NCI-H774 (cell line): ENCODE data around the gene PCCA.
A peak's percentile ranks its signal among the peaks of the same experiment; 100 is the strongest.

Source experiments
- DNase-seq: peaks from one replicate; lab custom pipeline; 2025; lab: John Stamatoyannopoulos, UW

Gene PCCA

DNA sequence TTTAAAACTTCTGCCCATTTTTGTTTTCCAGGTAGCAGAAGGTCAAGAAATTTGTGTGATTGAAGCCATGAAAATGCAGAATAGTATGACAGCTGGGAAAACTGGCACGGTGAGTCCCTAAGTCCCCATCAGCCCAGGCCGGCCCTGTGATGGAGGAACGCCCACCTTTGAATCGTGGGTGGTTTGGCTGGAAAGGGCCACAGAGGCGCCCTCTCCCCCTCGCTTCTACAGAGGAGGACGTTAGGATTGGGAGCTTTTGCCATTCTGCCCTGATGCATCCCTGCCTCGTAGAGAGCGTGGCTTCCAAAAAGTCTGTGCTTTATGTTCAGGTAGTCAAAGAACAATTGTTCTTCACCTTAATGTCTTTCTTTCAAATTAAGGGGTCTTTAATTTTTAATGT lies 438.8 kb downstream of the PCCA start:
- DNase-seq = no peak

DNA sequence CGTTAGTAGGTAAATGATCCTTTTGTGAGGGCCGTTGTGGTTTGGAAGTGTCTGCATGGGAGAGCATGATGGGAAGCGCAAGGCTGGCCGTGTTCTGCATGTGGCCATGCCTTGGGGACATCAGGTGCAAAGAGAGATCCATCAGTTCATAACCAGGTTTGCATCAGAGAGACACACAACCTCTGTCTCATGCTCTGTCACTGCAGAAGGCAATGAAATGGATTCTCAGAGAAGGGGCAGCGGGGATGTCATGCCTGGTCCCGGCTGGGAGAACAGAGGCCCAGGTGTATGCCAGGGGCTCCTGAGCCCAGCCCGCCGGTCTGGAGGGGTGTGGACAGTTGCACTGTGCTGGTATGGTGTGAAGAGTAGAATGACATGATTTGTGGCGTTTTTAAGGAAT lies 439.5 kb downstream of the PCCA start:
- no peak for DNase-seq

DNA sequence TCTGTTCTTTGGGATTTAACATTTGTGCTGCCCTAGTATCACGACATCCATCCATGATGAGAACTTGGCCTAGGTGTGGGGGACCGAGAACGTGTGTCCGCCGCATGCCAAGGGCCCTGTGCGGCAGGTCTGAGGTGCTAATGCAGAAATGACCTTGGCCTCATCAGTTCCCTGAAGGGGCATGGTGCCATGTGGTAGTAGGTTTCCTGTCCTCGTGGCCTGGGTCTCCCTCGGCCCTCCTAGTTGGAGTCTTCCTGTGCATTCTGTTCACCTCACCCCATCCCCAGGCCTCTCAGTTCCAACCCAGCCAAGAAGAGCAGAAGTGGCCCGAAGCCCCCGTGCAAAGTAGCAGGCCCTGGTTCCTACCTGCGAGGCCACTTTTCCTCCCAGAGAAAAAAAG lies 439.9 kb downstream of the PCCA start:
- DNase-seq = no peak

DNA sequence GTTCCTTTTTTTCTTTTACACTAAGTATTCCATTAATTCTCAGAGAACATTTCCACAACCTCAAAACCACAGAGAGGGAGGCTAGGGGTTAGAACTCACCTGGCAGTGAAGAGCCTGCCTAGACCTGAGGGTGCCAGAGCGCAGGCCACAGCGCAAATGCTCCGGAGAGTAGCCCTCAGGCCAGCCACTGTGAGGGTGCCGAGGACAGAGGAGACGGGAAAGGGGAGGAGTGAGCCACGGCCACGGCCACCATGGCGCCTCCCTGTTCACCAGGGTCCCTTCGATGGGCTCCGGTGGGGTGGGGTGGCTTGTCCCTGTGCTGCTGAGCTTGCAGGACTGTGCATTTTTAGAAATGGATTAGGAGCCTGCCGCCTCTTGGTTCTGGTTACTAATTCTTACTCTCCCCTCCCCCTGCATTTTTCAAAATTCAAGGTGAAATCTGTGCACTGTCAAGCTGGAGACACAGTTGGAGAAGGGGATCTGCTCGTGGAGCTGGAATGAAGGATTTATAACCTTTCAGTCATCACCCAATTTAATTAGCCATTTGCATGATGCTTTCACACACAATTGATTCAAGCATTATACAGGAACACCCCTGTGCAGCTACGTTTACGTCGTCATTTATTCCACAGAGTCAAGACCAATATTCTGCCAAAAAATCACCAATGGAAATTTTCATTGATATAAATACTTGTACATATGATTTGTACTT lies 440.9 kb downstream of the PCCA start:
- no peak for DNase-seq

DNA sequence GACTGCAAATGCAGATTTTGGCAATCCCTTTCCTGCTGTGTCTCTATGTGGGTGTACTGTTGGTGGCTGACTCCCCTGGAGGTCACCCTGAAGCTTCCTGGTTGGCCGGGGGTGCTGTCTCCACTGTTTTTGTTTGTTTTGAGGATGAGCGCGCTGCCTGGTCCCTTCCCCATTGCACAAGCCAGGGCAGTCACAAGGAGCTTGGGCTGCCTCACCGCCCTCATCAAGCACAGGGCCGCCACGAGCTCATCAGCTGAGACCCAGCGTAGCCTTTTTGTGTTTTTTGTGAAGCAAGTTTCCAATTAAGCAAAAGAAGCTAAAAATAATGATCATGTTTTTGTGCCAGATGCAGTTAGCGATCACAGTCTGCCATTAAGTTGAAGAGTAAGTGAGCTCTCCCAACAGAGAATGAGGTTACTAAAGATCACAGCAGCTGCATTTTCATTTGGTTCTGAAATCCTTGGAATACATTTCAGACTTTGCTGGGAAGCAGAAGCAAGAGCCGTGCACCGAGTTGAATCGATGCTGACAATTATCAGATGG lies 441.8 kb downstream of the PCCA start:
- DNase-seq = no peak

DNA sequence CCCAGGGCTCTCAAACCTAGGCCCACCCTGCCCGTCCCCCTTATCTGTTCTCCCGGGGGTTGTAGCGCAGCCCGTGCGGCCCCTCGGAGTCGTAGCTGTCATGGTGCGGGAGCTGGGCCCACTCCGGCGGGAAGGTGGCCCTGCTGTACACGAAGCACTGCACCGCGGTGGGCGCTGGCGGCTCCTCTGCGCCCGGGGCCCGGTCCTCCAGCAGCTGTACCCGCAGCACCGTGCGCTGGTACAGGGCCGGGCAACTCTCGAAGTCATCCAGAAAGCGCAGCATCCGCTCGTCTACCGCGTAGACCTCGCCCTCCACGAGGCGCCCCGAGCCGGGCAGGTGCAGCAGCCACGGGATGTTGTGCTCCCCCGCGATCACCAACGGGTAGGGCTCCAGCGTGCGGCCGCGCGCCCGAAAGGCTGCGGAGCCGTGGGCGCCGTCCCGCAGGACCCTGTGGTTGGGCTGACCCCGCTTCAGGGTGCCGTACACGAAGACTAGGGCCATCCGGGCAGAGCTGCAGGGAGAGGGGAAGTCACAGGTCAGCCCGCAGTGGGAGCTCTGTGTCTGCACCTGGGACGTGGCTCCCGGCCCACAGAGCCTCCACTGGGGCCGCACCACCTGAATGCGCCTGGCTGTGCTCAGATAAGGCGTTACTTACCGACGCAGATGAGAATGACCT lies 443.3 kb downstream of the PCCA start:
- no peak for DNase-seq

DNA sequence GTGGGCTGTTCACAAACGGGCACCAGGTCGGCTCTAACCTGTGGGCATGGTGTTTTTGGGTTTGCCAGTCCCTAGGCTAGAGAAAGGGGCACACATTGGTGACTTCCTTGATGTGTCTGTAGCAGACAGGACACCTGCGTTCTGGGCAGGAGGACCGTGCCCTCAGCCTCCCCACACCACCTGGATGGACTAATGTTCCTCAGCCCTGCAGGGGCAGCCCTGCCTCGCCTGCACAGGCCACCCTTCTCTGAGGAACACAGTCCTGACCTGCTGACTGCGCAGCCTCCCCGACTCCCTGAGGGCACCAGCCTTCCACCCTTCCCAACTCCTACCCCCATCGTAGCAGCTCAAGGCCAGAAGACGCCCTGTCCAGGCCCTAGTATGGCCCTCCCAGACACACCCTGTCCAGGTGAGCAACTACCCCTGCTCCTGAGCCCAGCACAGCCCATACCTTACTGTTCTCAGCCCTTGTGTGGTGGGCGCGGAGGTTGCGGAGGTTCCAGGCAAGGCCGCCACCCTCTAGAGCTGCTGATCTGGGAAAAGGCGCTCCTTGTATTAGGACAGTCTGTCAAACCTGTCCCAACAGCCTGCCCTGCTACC lies 444.0 kb downstream of the PCCA start:
- DNase-seq = no peak

DNA sequence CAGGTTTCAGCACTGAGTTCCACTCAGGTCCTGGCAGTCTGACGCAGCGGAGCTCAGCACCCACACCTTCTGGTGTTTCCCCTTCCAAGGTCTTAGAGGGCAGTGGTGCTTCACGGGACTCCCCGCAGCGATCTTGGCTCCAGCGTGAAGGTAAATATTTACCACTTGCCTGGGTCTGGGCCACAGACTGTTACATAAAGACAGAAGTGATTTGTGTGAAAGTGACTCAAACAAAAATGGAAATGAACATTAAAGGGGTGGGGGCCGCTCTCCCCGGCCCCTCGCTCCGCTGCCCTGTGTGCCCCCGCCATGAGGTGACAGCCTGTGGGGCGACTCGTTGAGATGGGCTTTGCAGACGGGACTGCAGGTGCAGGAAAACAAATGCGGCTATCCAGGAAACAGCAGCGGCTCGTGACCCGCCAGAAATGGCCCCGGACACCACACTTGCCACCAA lies 444.7 kb downstream of the PCCA start:
- peak; percentile 70 for DNase-seq

DNA sequence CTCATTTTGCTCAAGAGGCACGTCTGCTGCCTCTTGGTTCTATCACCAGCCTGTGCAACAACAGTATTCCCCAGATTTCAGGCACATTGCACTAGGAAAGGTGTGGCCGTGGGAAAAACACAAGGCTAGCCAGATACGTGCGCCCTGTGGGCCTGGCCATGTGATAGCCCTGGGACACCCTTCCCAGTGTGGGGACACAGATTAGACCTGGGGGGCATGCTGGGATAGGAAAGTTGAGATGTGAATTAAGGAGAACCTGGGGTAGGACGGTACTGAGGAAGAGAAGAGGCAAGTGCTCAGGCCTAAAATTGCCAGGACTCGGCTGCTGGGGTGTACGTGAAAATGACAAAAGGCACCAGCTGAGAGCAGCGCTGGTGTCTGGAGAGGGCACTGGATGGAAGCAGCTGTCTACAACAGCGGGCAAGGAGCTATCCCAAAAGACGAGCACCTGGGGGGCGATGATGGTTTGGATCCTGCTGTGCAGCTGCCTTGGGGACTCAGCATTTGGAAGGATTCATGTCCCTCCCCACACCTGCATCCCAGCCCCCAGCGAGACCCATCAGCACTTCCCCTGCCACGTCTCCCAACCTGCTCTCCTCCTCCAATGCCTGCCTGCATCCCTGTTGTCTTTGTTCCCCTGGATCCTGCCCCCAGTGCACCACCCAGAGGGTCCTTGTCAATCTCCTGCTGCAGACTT lies 445.4 kb downstream of the PCCA start:
- no peak for DNase-seq

DNA sequence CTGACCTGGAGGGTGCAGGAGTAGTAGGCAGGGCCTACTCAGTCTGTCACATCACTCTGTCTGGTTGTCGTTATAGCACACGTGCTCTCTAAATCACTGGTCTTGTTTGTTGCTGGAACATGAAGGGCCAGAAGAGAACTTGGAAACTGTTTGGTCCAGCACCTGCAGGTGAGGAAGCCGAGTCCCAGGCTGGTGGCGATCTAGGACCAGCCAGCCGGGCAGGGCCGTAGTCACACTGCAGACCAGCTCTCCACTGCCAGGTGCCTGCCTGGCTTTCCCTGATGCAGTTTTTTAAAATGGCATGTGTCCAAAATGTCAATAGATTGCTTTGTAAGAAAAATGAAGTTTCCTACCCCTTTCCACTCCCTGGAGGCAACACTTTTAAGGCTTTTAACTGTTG lies 446.0 kb downstream of the PCCA start:
- DNase-seq = no peak

DNA sequence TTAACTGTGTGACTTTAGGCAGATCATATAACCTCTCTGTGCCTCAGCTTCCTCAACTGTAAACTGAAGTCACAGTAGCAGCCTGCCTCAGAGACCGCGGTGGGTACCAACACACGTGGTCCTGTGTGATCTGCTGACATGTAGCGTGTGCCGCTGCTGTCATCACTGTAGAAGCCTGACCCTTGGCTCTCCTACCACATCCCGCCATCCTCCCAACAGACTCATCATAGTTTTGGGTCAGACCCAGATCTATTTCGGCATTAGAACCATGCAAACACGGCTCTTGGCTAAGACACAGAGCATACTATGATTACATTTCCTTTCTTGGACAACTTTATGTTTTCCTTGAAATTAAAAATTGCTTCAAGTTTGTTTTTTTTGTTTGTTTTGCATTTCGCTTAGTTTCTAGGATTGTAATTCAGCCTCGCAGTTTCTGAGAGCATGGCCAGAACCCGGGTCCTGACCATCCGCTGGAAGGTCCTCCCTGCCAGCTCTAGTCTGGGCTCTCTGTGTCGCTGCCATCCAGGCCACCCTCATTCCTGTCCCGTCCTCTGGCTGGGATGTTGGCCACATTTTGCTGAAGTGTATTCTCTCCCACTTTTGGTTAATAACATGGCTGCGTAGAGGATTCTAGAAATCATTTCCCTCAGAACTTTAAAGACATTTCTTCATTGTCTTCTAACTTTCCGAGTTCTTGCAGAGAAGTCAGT lies 446.7 kb downstream of the PCCA start:
- no peak for DNase-seq

DNA sequence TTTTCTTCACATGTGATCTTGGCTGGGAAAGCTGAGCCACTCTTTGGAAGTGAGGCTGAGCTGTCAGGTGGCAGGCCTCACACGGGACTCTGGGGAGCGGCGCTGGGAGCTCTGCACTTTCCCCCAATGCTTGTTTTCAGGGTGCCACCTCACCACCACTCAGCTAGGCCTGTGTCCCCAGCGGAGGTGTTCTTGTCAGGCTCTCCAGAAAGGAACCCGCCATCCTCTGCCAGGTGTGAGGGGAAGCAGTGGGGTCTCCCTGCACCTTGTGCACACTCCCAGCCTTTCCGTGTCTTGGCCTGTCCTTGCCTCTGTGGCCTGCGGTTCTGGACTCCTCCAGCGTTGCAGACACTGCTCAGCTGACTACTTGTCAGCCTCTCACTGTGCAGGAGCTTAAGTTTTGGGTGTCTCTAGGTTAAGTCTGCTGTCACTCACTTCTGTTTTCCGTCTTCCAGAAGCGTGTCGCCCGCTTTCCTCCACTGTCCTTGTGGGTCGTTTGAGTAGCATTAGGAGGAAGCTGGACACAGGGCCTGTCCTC lies 447.8 kb downstream of the PCCA start:
- no peak for DNase-seq

DNA sequence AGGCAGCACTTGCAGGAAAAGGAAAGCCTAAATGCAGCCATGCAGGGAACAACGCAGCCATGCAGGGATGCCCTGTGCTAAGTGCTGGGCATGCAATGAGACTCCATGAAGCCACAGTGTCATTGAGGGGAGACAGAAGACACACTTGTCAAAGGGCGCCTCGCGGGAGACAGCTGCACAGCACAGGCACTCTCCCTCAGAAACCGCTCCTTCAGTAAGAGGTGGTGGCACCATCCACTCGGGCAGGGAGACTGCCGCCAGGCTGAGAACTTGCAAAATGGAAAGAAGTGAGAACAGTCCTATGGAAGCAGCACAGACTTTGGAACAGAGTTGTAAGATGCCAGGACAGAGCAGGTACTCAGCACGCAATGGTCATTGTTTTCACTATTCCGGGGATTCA lies 448.6 kb downstream of the PCCA start:
- DNase-seq = no peak

DNA sequence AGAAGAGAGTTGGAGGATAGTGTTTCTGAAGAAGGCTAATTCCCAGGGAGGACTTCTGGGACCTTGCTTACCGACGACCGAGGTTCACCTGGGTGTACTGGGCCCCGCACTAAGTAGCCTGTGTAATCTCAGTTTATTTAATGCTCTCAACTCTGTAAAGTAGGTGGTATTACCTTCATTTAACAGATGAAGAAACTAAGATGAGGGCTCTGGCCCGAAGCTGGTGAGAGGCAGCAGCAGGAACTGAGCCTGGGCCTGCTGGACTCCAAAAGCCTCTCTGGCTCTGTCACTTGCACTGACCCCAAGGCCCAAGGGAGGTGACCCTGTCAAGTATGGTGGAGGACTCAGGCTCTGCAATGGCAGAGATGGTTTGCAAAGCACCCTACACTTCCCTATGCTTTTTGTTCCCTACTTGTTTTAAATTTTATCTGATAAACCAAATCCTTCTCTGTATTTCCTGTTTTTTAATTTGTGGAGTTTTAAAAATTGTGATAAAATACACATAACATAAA lies 449.1 kb downstream of the PCCA start:
- no peak for DNase-seq

DNA sequence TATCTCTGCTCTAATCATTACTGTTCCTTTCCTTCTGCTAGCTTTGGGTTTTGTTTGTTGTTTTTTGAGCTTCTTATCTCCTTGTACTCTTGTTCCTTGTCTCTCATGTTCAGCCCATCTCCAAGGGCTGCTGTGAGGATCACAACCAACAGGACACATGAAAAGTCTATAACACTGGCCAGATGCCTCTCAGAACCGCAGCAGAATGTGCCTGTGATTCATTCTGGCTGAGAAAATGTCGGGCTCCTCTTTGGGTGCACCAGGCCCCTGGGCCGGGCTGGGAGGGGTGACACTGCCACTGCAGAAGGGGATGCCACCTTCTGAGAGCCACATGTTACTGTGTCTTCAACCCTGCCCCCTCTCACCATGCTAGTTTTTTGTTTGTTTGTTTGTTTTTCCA lies 451.7 kb downstream of the PCCA start:
- DNase-seq = no peak

DNA sequence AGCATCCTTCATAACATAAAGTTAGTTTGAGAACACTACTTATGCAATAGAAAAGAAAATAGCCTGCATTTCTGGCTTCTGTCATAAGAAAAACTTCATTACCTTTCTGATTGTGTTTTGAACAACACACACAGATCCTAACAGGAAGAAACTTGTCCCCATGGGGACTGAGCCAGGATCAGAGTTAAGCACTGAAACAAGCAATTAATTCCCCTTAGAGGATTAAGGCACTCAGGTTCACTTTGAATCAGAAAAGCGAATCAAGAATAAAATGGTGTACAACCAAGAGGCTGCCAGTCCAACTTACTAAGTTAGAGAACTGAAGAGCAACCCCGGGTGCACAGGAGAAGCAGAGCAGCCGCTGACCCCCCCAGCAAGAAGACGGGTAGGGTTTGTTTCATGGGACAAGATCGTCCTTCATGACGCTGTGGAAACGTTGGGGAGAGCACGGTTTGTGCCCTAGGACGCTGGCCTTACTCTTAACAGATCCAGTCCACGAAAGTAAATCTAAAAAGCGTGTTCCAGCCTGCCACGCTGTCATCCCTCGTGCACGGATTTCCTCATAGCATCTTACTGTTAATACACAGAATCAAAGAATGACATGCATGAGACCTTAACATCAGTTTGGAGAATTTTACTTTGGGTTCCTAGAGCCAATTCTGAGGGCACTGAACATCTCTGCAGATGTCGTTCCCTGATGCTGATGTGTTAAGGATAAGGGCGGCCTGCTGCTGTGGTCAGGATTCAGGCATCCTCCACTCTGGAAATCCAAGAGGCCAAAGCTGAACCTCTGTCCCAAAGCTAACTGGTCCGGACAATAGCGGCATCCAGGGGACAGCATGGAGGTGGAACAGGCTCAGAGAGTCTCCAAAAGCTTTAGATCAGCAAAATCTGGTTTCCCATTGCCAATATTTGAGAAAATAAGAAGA lies 453.3 kb downstream of the PCCA start:
- DNase-seq = no peak

DNA sequence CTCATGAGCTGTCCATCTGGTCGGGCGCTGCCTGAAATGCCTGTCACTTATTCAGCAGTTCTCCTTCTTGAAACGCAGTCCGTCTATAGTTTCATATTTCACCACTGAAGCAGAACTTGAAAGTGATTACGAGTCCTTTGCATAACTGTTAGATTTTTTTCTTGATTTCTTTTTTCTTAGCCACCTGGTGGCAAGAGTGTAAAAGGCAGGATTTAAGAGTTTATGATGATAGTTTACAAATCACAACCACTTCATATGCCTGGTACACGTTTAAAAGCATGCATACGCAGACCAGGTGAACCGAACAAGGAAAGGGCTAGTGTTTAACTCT lies 453.9 kb downstream of the PCCA start:
- no peak for DNase-seq

DNA sequence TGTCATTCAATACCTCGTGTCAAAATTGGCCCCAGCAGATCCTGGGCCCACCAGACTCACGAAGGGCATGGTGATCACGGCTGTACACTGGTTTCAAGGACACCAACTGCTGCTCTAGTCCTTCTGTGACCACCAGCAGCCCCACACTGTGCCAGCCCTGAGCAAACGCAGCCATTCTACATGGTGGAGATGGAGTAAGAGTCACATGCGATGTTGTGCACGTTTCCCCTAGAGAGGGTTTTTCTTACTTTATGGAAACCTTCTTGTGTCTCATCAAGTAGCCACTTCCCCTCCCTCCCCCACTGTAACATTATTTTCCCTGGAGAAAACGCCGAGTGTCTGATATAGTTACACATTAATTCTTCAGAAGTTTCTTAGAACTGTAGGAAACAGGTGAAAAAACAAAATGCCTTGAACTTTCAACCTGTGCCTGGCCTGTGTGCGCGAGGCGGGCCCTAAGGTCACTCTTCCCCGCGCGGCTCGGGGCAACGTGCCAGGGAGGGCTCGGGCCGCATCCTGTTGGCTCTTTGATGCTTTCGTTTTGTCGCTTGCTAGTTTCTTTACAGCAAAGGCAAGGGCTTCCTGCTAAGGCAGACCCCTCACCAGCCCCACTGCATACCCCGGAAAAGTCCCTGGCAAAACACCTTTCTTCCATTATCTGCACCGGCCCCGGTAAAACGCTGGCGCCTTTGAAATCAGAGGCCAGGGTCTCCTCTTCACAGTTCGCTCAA lies 455.1 kb downstream of the PCCA start:
- DNase-seq = no peak

DNA sequence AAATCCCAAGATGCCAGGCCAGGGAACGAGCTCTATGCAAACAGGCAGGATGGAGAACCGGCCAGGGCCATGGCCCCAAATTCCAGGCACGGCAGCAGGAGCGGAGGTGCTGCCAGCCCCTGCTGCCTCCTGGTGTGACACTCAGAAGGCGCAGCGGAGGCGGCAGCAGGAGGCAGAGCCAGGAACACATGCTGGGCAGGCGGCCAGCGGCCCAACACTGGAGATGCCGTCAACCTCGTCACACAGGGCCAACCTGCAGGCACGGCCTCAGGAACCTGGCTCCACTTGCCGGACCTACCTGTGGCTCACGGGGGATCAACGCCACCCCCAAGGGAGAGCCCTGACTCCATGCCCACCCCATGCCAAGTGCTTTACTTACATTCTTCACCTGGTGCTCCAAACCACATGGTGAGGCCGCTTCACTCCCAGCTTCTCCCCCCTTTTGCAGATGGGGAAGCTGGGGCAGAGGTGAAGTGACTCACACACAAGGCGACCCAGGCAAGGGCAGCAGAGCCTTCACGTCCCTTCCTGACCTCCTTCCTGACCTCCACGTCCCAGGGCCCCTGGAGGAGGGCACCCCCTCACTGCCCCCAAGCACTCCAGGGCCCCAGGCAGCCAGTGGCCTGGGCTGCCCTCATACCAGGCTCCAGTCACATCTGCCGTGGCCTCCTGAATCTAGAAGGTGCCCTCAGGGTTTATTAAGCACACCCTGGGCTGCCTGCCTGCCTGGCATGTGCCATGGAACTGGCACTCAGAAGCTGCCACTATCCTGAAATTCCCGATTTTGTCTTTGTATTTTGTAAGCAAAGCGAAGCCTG lies 456.2 kb downstream of the PCCA start:
- no peak for DNase-seq
